HepG2 (cell line): ENCODE data around the gene NELL1. TPM values are rescaled to one million over a fixed set of nuclear protein-coding genes. Genes with fewer than 3 reads are reported as not detected.
A peak's percentile ranks its signal among the peaks of the same experiment; 100 is the strongest.

Experiments used
- ATAC-seq: fragments of 200-7000 bp; cut with Tn5 transposase; 3 replicates; pipeline ENCODE4 v1.9.1; 2020; ENCODE audit warnings: mild to moderate bottlenecking, moderate library complexity
- BruUV-seq: library from RNA; stranded (reverse); fragments of 400-500 nt; replicated peaks from 2 replicates; lab custom pipeline; 2021; lab: Mats Ljungman, UMichigan
- CTCF ChIA-PET: fragments of 300-600 bp; formaldehyde crosslinking; extraction: SDS; loops from one replicate; lab custom pipeline; 2021; ENCODE audit warnings: low total read pairs, inconsistent platforms, low intra/inter-chr PET ratio; lab: Yijun Ruan, JAX
- POLR2A ChIA-PET: fragments of 350-600 bp; sonication (Branson Sonifier 250); formaldehyde crosslinking; loops from one replicate; lab custom pipeline; 2020; ENCODE audit warnings: antibody characterized with exemption, inconsistent platforms; lab: Yijun Ruan, JAX
- DNase-seq: peaks from one replicate; pipeline ENCODE4 v3.0.0-alpha.2; 2015; ENCODE audit warnings: low spot score
- FAIRE-seq: peaks from 3 replicates; lab custom pipeline; 2011; peaks lifted over from hg19 to GRCh38; lab: Jason Lieb, UNC
- H2AFZ ChIP-seq: one replicate; pipeline ENCODE4 v1.6.1; 2011; ENCODE audit warnings: low read length, inconsistent platforms
- H3K27ac ChIP-seq: fragments of 300-600 bp; 3 replicates; pipeline ENCODE4 v1.8.0; 2011; ENCODE audit warnings: mixed run types, mild to moderate bottlenecking, mixed read lengths, low read length, inconsistent platforms; ENCODE audit not compliant: insufficient read depth; ENCODE audit errors: extremely low read length
- H3K27me3 ChIP-seq, 2 experiments: fragments of 200-600 bp in 1 of 2; 2 replicates in 1 of 2; 3 replicates in 1 of 2; pipeline versions ENCODE4 v1.6.0 to v1.8.0; 2011; ENCODE audit warnings: low read length in 2 of 2, mild to moderate bottlenecking in 2 of 2, moderate library complexity in 2 of 2, inconsistent platforms in 1 of 2; ENCODE audit not compliant: insufficient read depth in 2 of 2, control insufficient read depth in 1 of 2
- H3K36me3 ChIP-seq, 2 experiments: fragments of 200-600 bp in 1 of 2; replicated peaks in 1 of 2; 2 replicates in 1 of 2; 3 replicates in 1 of 2; pipeline versions ENCODE4 v1.5.1 to v1.8.0; 2011; ENCODE audit warnings: low read length in 2 of 2, inconsistent platforms in 1 of 2; ENCODE audit not compliant: insufficient read depth in 2 of 2, control insufficient read depth in 1 of 2
- H3K4me1 ChIP-seq: 2 replicates; pipeline ENCODE4 v1.5.1; 2012; ENCODE audit warnings: low read length, inconsistent platforms; ENCODE audit not compliant: insufficient read depth
- H3K4me2 ChIP-seq: 2 replicates; pipeline ENCODE4 v1.6.0; 2011; ENCODE audit warnings: low read depth, low read length, inconsistent platforms
- H3K4me3 ChIP-seq, 3 experiments: fragments of 200-600 bp in 1 of 3; sonication (generic), shearing (Covaris generic) in 1 of 3; replicated peaks in 1 of 3; 2 replicates each; pipeline ENCODE4 v1.5.1; 2011 to 2016; ENCODE audit warnings: low read length in 3 of 3, inconsistent platforms in 2 of 3, low read depth in 2 of 3, mild to moderate bottlenecking in 2 of 3, control low read depth in 1 of 3, mixed read lengths in 1 of 3; ENCODE audit not compliant: insufficient read depth in 1 of 3
- H3K79me2 ChIP-seq: one replicate; pipeline ENCODE4 v1.6.1; 2011; ENCODE audit warnings: low read length, inconsistent platforms; ENCODE audit not compliant: insufficient read depth
- H3K9ac ChIP-seq: 2 replicates; pipeline ENCODE4 v1.6.0; 2011; ENCODE audit warnings: mild to moderate bottlenecking, low read depth, low read length, inconsistent platforms; ENCODE audit not compliant: insufficient read depth
- H3K9me3 ChIP-seq: 2 replicates; pipeline ENCODE4 v1.5.1; 2012; ENCODE audit warnings: mild to moderate bottlenecking, low read length
- H4K20me1 ChIP-seq: 2 replicates; pipeline ENCODE4 v1.6.0; 2011; ENCODE audit warnings: inconsistent platforms, mild to moderate bottlenecking, low read length, moderate library complexity; ENCODE audit not compliant: insufficient read depth
- KAT8 ChIP-seq: IDR thresholded peaks from 2 replicates; pipeline ENCODE4 v1.6.1; 2016; ENCODE audit warnings: missing genetic modification reagents, missing compliant biosample characterization
- MTA1 ChIP-seq: sonication (generic); formaldehyde crosslinking; IDR thresholded peaks from 2 replicates; pipeline ENCODE4 v1.4.0; 2020; ENCODE audit warnings: missing genetic modification reagents, mild to moderate bottlenecking, borderline replicate concordance
- MYNN ChIP-seq: sonication (generic); formaldehyde crosslinking; IDR thresholded peaks from 2 replicates; pipeline ENCODE4 v1.4.0; 2020; ENCODE audit warnings: mild to moderate bottlenecking, low read depth, missing genetic modification reagents
- PBX2 ChIP-seq: IDR thresholded peaks from 2 replicates; pipeline ENCODE4 v1.6.1; 2016; ENCODE audit warnings: control low read depth
- ZFP82 ChIP-seq: sonication (generic); formaldehyde crosslinking; IDR thresholded peaks from 2 replicates; pipeline ENCODE4 v1.5.1; 2020; ENCODE audit warnings: mild to moderate bottlenecking, missing genetic modification reagents, borderline replicate concordance
- ZNF737 ChIP-seq: sonication (generic); formaldehyde crosslinking; IDR thresholded peaks from 2 replicates; pipeline ENCODE4 v1.5.0; 2020; ENCODE audit warnings: missing genetic modification reagents, mild to moderate bottlenecking, borderline replicate concordance
- WGBS: methylation state at CpG from one replicate; pipeline ENCODE4 v1.1.6; 2017; ENCODE audit warnings: low lambda C conversion rate; 5-methylcytosine and 5-hydroxymethylcytosine counted together
- in situ Hi-C: cut with HindIII; loops from 2 replicates; pipeline ENCODE4 v1.10.0; 2017; ENCODE audit warnings: low pct_unique_long_range_greater_than_20kb; ENCODE audit not compliant: extremely low pct_ligation_motif_present
- intact Hi-C: fragments of 100-400 bp; cut with micrococcal nuclease; formaldehyde crosslinking; loops from one replicate; pipeline ENCODE4 v1.10.0; 2022; ENCODE audit not compliant: unreplicated experiment
- polyA plus RNA-seq, 8 experiments: library from polyadenylated mRNA; depleted of rRNA in 3 of 8; stranded (reverse) in 7 of 8; unstranded in 1 of 8; fragments of >200 nt; fragmentation: Illumina TruSeq in 4 of 8; extraction: Trizol in 4 of 8; gene quantifications; 2 replicates each; pipeline versions ENCODE4 v1.2.1 to v1.2.3, GENCODE V29; 2011 to 2016; ENCODE audit warnings: low read depth in 4 of 8, missing spikeins in 1 of 8, mixed read lengths in 1 of 8; ENCODE audit not compliant: insufficient read depth in 1 of 8
- small RNA-seq, 3 experiments: library from RNA; depleted of rRNA; stranded (forward); fragments of <200 nt; gene quantifications; one replicate each; pipeline ENCODE3, GENCODE V24; 2012; ENCODE audit warnings: low read depth in 2 of 3, low replicate concordance in 1 of 3; ENCODE audit not compliant: insufficient read length in 3 of 3, insufficient read depth in 2 of 3
- total RNA-seq, 5 experiments: library from RNA; depleted of rRNA; stranded (reverse); fragments of >200 nt; fragmentation: Illumina TruSeq; extraction: Trizol; gene quantifications; 2 replicates each; pipeline ENCODE4 v1.2.3, GENCODE V29; 2016; ENCODE audit warnings: low read depth in 1 of 5
- TF ChIP-seq, protein P1 (sequence below), 2 experiments: IDR thresholded peaks; 2 replicates each; pipeline ENCODE4 v1.6.1; 2011 to 2012; ENCODE audit warnings: low read length in 2 of 2, borderline replicate concordance in 1 of 2, low read depth in 1 of 2, mild to moderate bottlenecking in 1 of 2, moderate library complexity in 1 of 2

Gene NELL1
- total and polyA plus RNA-seq, 2 of the 13 experiments (the other 11 are each of a cell fraction or from before 2014, with no cell fraction given), result not detected

DNA sequence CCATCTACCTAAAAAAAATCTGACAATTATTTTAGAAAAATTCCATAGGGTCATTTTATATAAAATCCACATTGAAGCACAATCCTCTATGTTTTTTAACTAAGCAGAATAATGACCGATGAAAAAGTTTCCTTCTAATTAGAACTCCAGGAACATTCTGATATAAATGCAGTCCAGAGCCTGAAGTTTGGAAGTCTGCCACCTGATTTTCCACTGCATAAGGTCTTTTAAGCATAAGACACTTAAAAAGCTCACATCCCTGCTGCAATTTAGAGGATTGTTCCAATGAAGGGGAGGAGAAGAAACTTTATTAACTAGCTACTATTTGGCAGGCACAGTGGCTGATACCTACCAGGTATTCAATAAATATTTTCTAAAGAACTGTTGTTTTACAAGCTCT is 953.2 kb downstream of the NELL1 start (continued):
- TF ChIP-seq KAT8 (CRISPR knock-in tag), result no peak
- TF ChIP-seq ZFP82, result no peak
- TF ChIP-seq MYNN, result no peak
- no peak for TF ChIP-seq MTA1 (CRISPR knock-in tag)
- no peak for TF ChIP-seq PBX2 (CRISPR knock-in tag)

GRCh38 chr11:21622995-21623394 is 953.6 kb downstream of the NELL1 start:
- intact Hi-C loops, result no loop called here
- no peaks in the 10 kb centered on the region for H3K79me2 ChIP-seq
- no peaks in the 10 kb centered on the region for H3K27me3 ChIP-seq
- H3K4me2 ChIP-seq, result no peak overlapping the region
- H3K27ac ChIP-seq, result no peak overlapping the region
- ChIA-PET CTCF (no interaction called here), POLR2A (no interaction called here)
- H3K9me3 ChIP-seq, result peaks cover 22% of the 10 kb centered on the region
- DNase-seq (no peak), ATAC-seq (no peak), FAIRE-seq (no peak)
- H4K20me1 ChIP-seq, result no peaks in the 10 kb centered on the region
- in situ Hi-C loops, result no loop called here
- 0% methylated on average over 3 of the region's 3 CpGs for WGBS
- no peaks in the 10 kb centered on the region for H3K36me3 ChIP-seq
- no peaks in the 10 kb centered on the region for H3K4me1 ChIP-seq
- no peak overlapping the region for H3K4me3 ChIP-seq
- H2AFZ ChIP-seq, result no peak overlapping the region
- no peak for TF ChIP-seq ZNF737 (CRISPR knock-in tag)
- TF ChIP-seq, protein P1, sequence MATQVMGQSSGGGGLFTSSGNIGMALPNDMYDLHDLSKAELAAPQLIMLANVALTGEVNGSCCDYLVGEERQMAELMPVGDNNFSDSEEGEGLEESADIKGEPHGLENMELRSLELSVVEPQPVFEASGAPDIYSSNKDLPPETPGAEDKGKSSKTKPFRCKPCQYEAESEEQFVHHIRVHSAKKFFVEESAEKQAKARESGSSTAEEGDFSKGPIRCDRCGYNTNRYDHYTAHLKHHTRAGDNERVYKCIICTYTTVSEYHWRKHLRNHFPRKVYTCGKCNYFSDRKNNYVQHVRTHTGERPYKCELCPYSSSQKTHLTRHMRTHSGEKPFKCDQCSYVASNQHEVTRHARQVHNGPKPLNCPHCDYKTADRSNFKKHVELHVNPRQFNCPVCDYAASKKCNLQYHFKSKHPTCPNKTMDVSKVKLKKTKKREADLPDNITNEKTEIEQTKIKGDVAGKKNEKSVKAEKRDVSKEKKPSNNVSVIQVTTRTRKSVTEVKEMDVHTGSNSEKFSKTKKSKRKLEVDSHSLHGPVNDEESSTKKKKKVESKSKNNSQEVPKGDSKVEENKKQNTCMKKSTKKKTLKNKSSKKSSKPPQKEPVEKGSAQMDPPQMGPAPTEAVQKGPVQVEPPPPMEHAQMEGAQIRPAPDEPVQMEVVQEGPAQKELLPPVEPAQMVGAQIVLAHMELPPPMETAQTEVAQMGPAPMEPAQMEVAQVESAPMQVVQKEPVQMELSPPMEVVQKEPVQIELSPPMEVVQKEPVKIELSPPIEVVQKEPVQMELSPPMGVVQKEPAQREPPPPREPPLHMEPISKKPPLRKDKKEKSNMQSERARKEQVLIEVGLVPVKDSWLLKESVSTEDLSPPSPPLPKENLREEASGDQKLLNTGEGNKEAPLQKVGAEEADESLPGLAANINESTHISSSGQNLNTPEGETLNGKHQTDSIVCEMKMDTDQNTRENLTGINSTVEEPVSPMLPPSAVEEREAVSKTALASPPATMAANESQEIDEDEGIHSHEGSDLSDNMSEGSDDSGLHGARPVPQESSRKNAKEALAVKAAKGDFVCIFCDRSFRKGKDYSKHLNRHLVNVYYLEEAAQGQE (IDR thresholded peaks at IDR 0.05; ENCODE audit: borderline replicate concordance in 1 of 2, low read depth in 1 of 2, low read length in 2 of 2), result peak in 1 of 2 experiments; percentile 72; a peak in 2 of 4 replicates
- BruUV-seq, result no TSS peak
- H3K9ac ChIP-seq, result no peak overlapping the region

Small RNA genes lying within 50 kb of the gene (small RNA-seq; reads per million reads assigned to genes)
- gene RNA5SP336, result 0 to 20.3 (median 0.65) reads per million in 3 experiments
- gene RNA5SP337, result 0 to 0.97 (median 0) reads per million in 3 experiments

Other genes starting within 250 kb of the NELL1 start
- not detected in 2 replicates for gene SLC6A5, start 70.0 kb upstream of the NELL1 start, total RNA-seq (2016; rRNA removed; fragmentation: Illumina TruSeq; extraction: Trizol)
- not detected in 2 replicates for gene SLC6A5, start 70.0 kb upstream of the NELL1 start, polyA plus RNA-seq (2011; rRNA removed)